Esophagus muscularis mucosa (tissue), 4 donors: ENCODE measurements around the gene TBC1D5.

ENCODE experiments used
- CTCF ChIP-seq, 3 experiments: fragments of 200-600 bp in 2 of 3; fragments of 450-650 bp in 1 of 3; sonication (generic) in 2 of 3; IDR thresholded peaks; one replicate each; pipeline ENCODE4 v1.5.1; 2017 to 2019; ENCODE audit warnings: antibody characterized with exemption in 3 of 3, mild to moderate bottlenecking in 2 of 3, moderate library complexity in 1 of 3
- EP300 ChIP-seq: sonication (generic); formaldehyde crosslinking; IDR thresholded peaks from one replicate; pipeline ENCODE4 v1.6.1; 2017; ENCODE audit warnings: antibody characterized with exemption
- POLR2A ChIP-seq: fragments of 450-650 bp; IDR thresholded peaks from one replicate; pipeline ENCODE4 v1.6.1; 2017; ENCODE audit warnings: antibody characterized with exemption, moderate library complexity, mild to moderate bottlenecking, low read depth
- POLR2AphosphoS5 ChIP-seq, 2 donors: sonication (generic); formaldehyde crosslinking; IDR thresholded peaks; one replicate each; pipeline ENCODE4 v1.6.1; 2017; ENCODE audit warnings: antibody characterized with exemption in 2 of 2

- no peak for TF ChIP-seq CTCF (IDR thresholded peaks at IDR 0.05)
- TF ChIP-seq EP300: no peak
- no peak for TF ChIP-seq POLR2A
- TF ChIP-seq POLR2AphosphoS5 (IDR thresholded peaks at IDR 0.05): no peak
Observed at GRCh38 chr3:17581421-17582080, 160.9 kb downstream of the TBC1D5 start.
